ENCODE results near the gene NEUROG2.
"Not testable (repeated sequence)": the region's sequence is repeated elsewhere in the genome, so short reads cannot be mapped to it uniquely, and the experiment has no call there.

Gene NEUROG2

DNA sequence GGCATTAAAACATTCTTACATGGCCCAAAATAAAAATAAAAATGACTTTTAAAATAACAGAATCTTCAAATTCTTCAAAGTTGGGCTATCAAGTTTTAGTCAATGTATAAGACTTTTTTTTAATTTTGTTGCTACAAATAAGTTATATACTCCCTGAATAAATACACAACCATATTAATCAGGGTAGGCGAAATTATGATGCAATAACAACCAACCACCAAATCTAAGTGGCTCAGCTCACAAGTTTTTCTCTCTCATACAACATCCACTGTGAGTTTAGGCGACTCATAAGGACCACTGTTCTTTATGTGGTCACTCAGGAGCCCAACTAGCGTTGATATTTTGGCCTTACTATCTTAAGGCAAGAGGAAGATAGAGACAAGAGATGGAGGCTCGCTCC is 11.2 kb downstream of the NEUROG2 start:
- no peak for DNase-seq
- intact Hi-C loops (cut with DNase I) = no loop called here

GRCh38 chr4:112502871-112503270 is 13.1 kb downstream of the NEUROG2 start:
- intact Hi-C loops (cut with DNase I) = no loop called here
- no peak for DNase-seq

DNA sequence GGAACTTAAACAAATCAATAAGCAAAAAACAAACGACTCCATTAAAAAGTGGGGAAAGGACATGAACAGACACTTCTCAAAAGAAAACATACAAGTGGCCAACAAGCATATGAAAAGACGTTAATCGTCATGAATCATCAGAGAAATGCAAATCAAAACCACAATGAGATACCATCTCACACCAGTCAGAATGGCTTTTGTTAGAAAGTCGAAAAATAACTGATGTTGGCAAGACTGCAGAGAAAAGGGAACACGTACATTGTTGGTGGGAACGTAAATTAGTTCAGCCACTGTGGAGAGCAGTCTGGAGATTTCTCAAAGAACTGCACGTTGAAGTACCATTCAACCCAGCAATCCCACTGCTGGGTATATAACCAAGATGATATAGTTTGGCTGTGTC is 23.7 kb downstream of the NEUROG2 start:
- intact Hi-C loops (cut with DNase I) = no loop called here
- DNase-seq = no peak

DNA sequence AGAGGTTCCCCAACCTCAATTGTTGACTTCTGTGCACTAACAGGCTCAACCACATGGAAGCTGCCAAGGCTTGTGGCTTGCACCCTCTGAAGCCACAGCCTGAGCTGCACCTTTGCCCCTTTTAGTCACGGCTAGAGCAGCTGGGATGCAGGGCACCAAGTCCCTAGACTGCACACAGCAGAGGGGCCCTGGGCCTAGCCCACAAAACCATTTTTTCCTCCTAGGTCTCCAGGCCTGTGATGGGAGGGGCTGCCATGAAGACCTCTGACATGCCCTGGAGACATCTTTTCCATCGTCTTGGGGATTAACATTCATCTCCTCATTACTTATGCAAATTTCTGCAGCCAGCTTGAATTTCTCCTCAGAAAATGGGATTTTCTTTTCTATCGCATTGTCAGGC is 25.2 kb downstream of the NEUROG2 start:
- intact Hi-C loops (cut with DNase I); DNase-seq: not testable (repeated sequence)

GRCh38 chr4:112485930-112486329 is 30.1 kb downstream of the NEUROG2 start:
- intact Hi-C loops (cut with DNase I) = no loop called here
- no peak for DNase-seq

DNA sequence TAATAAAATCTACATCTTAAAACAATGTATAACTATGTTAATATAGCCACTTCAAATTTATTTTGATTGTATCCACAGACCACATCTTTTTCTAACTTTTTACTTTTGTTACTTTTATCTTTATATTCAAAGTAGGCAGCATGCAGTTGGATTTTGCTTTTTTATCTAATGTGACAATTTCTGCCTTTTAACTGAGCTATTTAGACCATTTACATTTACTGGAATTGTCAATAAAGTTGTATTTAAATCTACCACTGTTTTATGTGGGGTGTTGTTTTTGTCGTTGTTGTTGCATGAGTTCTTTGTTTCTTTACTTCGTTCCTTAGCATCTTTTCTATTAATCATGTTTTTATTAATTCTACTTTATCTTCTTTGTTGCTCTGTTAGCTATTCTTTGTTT is 42.0 kb downstream of the NEUROG2 start:
- intact Hi-C loops (cut with DNase I) = no loop called here
- no peak for DNase-seq

DNA sequence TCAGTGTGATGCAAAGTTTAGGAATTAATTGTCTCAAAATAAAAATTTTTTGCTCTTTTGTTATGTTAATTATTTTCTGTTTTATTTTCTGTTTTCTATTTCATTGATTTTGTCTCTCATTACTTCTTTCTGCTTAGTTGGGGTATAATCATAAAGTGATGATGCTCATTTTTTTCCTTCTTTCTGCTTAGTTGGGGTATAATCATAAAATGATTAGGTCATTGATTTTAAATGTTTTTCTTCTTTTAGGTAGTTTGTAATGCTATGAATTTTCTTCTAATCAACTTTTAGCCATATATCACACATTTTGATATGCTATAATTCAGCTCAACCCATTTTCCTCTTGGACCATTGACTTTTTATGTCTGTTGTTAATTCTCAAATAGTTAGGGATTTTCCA is 43.7 kb downstream of the NEUROG2 start:
- intact Hi-C loops (cut with DNase I) = no loop called here
- DNase-seq = no peak
